Erythroblast (primary cell): ENCODE data around the gene INCENP.

ENCODE experiments used
- GATA1 ChIP-seq: IDR thresholded peaks from 2 replicates; pipeline ENCODE4 v1.6.1; 2011; ENCODE audit warnings: low read depth, mild to moderate bottlenecking, control low read depth, low read length, moderate library complexity
- POLR2A ChIP-seq: IDR thresholded peaks from 2 replicates; pipeline ENCODE4 v1.6.1; 2011; ENCODE audit warnings: mild to moderate bottlenecking, low read length

DNA sequence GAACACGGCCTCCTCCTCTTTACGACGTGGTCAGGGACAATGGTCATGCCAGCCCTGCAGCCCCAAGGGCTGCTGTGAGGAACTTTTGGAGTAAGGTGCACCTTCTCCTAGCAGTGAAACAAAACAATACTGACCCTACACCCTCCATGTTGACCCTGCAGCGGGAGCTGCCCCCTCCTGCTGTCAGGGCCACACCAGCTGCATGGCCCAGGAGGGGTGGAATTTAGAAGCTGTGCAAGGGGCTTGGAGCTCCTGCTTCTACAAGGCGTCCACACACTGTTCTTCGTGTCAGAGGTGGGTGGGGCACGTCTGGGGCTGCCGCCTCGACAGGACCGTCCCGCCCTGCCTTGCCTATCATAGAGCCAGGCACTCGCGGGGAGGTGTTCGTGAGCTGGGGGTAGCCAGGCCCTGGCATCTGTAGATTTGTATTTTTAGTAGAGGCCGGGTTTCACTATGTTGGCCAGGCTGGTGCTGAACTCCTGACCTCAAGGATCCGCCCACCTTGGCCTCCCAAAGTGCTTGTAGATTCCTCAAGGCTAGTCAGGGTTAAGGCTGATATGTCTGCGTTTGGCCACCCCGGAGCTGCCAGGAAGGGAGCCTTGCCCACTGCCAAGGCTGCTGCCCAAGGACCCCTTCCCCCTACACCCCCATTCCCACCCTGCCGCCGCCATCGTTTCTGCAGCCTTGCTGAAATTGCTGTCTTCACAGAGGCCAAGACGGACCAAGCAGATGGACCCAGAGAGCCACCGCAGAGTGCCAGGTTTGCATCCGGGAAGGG, 15.9 kb downstream of the INCENP start:
- no peak for TF ChIP-seq POLR2A
- no peak for TF ChIP-seq GATA1
